H1 (cell line): ENCODE measurements around the gene SUPT7L. TPM values are rescaled to one million over a fixed set of nuclear protein-coding genes. Genes with fewer than 3 reads are reported as not detected.

ENCODE experiments used
- CHD1 ChIP-seq: IDR thresholded peaks from 2 replicates; pipeline ENCODE4 v1.6.1; 2012; ENCODE audit warnings: low read depth, low read length, improper control_type of control experiment
- CHD7 ChIP-seq: fragments of 300-600 bp; sonication (generic); IDR thresholded peaks from 2 replicates; pipeline ENCODE4 v1.7.1; 2012; ENCODE audit warnings: low read length, moderate library complexity, mild to moderate bottlenecking, inconsistent platforms; ENCODE audit not compliant: insufficient replicate concordance
- GABPA ChIP-seq: IDR thresholded peaks from 2 replicates; pipeline ENCODE4 v1.6.1; 2011; ENCODE audit warnings: mild to moderate bottlenecking, low read length, moderate library complexity, borderline replicate concordance; ENCODE audit not compliant: insufficient read depth
- POLR2AphosphoS5 ChIP-seq: IDR thresholded peaks from 2 replicates; pipeline ENCODE4 v1.6.1; 2011; ENCODE audit warnings: low read depth, low read length
- POU5F1 ChIP-seq: IDR thresholded peaks from 2 replicates; pipeline ENCODE4 v1.6.1; 2011; ENCODE audit warnings: low read depth, mild to moderate bottlenecking, low read length, moderate library complexity
- TAF1 ChIP-seq: IDR thresholded peaks from 2 replicates; pipeline ENCODE4 v1.6.1; 2011; ENCODE audit warnings: mild to moderate bottlenecking, low read depth, low read length
- polyA plus RNA-seq, 7 experiments: library from polyadenylated mRNA; depleted of rRNA in 3 of 7; stranded (reverse) in 5 of 7; unstranded in 2 of 7; fragments of >200 nt in 5 of 7; fragments of 200-250 nt in 2 of 7; gene quantifications; 1 replicate in 5 of 7; 2 replicates in 1 of 7; 4 replicates in 1 of 7; pipeline versions ENCODE4 v1.2.1 to v1.2.3, GENCODE V29; 2011 to 2013; ENCODE audit warnings: missing spikeins in 2 of 7, mixed read lengths in 2 of 7
- total RNA-seq: library from RNA; stranded (reverse); fragmentation: NEBNext Ultra II Directional; extraction: Animal tissue kit (Norgen Biotek cat#: 25700); gene quantifications from 2 replicates; pipeline ENCODE4 v1.2.1, GENCODE V29; 2021
- TF ChIP-seq, protein P1 (sequence below): IDR thresholded peaks from 2 replicates; pipeline ENCODE4 v1.6.1; 2012; ENCODE audit warnings: inconsistent platforms
- TF ChIP-seq, protein P2 (sequence below): IDR thresholded peaks from 2 replicates; pipeline ENCODE4 v1.6.1; 2011; ENCODE audit warnings: low read depth, mild to moderate bottlenecking, low read length; ENCODE audit not compliant: insufficient read depth

SUPT7L gene
- total and polyA plus RNA-seq, 2 of the 8 experiments (the other 6 are each of a cell fraction or from before 2014, with no cell fraction given): 22.2 to 26.6 TPM

DNA sequence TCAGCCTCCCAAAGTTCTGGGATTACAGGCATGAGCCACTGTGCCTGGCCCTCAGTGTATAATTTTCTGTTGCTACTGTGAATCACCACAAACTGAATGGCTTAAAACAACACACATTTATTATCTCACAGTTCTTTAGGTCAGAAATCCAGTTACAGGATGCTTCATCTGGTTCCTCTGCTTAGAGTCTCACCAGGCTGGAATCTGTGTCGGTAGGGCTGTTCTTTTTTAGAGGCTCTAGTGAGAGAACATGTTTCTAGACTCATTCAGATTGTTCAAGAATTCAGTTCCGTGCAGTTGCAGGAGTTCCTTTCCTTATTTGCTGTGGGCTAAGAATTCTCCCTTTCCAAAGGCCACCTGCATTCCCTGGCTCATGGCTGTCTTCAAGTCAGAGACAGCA lies 56.8 kb downstream of the SUPT7L start (continued):
- TF ChIP-seq CHD7 (no peak), CHD1 (no peak), TAF1 (no peak), POU5F1 (no peak), GABPA (no peak), POLR2AphosphoS5 (no peak)
- TF ChIP-seq, protein P1, sequence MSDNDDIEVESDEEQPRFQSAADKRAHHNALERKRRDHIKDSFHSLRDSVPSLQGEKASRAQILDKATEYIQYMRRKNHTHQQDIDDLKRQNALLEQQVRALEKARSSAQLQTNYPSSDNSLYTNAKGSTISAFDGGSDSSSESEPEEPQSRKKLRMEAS: no peak
- TF ChIP-seq, protein P2, sequence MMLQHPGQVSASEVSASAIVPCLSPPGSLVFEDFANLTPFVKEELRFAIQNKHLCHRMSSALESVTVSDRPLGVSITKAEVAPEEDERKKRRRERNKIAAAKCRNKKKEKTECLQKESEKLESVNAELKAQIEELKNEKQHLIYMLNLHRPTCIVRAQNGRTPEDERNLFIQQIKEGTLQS: no peak
